Adrenal gland (tissue), 12 donors: ENCODE measurements around the gene ATAD3B. TPM values are rescaled to one million over a fixed set of nuclear protein-coding genes. Genes with fewer than 3 reads are reported as not detected.
A peak's percentile ranks its signal among the peaks of the same experiment; 100 is the strongest.

Source experiments
- DNase-seq, 7 donors: peaks; one replicate each; pipeline ENCODE4 v3.0.0-alpha.2; 2019 to 2020
- H3K27ac ChIP-seq, 5 donors: fragments of 200-600 bp; sonication (generic) in 4 of 5; 1 replicate in 3 of 5; 2 replicates in 2 of 5; pipeline versions ENCODE4 v1.5.1 to v1.8.0; 2016 to 2020; ENCODE audit warnings: mild to moderate bottlenecking in 1 of 5
- H3K27me3 ChIP-seq: fragments of 200-600 bp; 2 replicates; pipeline ENCODE4 v1.8.0; 2021
- H3K36me3 ChIP-seq, 2 donors: fragments of 200-600 bp; replicated peaks in 1 of 2; 1 replicate in 1 of 2; 2 replicates in 1 of 2; pipeline versions ENCODE4 v1.5.1 to v1.8.0; 2018 to 2022
- H3K4me1 ChIP-seq, 2 donors: fragments of 200-600 bp; replicated peaks in 1 of 2; 1 replicate in 1 of 2; 2 replicates in 1 of 2; pipeline versions ENCODE4 v1.5.1 to v1.8.0; 2018 to 2021
- H3K4me3 ChIP-seq, 4 donors: fragments of 200-600 bp; sonication (generic) in 3 of 4; one replicate each; pipeline ENCODE4 v1.5.1; 2016 to 2018
- H3K9me3 ChIP-seq, 3 donors: fragments of 200-600 bp; sonication (generic) in 1 of 3; replicated peaks in 1 of 3; 1 replicate in 2 of 3; 2 replicates in 1 of 3; pipeline versions ENCODE4 v1.5.1 to v1.8.0; 2016 to 2021
- CTCF ChIP-seq, 6 experiments: fragments of 450-650 bp in 4 of 6; fragments of 200-600 bp in 2 of 6; sonication (generic) in 1 of 6; IDR thresholded peaks; 1 replicate in 5 of 6; 2 replicates in 1 of 6; pipeline versions ENCODE4 v1.5.1 to v1.8.0; 2016 to 2021; ENCODE audit warnings: antibody characterized with exemption in 6 of 6, mild to moderate bottlenecking in 2 of 6, moderate library complexity in 1 of 6
- POLR2A ChIP-seq, 2 donors: fragments of 450-650 bp; IDR thresholded peaks; one replicate each; pipeline ENCODE4 v1.6.1; 2017; ENCODE audit warnings: antibody characterized with exemption in 2 of 2, mild to moderate bottlenecking in 2 of 2, moderate library complexity in 1 of 2
- WGBS, 4 donors: extraction: QIAGEN DNeasy Blood & Tissue Kit in 2 of 4; methylation state at CpG; one replicate each; pipeline versions ENCODE4 v1.1.5 to v1.1.7; 2013 to 2017; 5-methylcytosine and 5-hydroxymethylcytosine counted together
- intact Hi-C, 2 donors: fragments of 100-400 bp; cut with DNase I; formaldehyde crosslinking; loops; one replicate each; pipeline versions ENCODE4 v1.14.1 to v1.15.0; 2022 to 2023
- polyA plus RNA-seq, 3 donors: library from polyadenylated mRNA; stranded (reverse); fragments of 200-250 nt in 2 of 3; fragments of 350-450 nt in 1 of 3; fragmentation: Illumina TruSeq in 1 of 3; extraction: RNeasy Lipid Tissue Mini Kit (QIAGEN cat#74804) in 1 of 3; gene quantifications; one replicate each; pipeline ENCODE4 v1.2.3, GENCODE V29; 2013 to 2014
- total RNA-seq, 9 donors: library from RNA; depleted of rRNA in 4 of 9; stranded (reverse); fragments of >200 nt in 4 of 9; fragments of 120-200 nt in 1 of 9; fragmentation: NEBNext Ultra II Directional in 1 of 9; extraction: Animal tissue kit (Norgen Biotek cat#: 25700) in 1 of 9; gene quantifications; one replicate each; pipeline versions ENCODE4 v1.1.0 to v1.2.4, GENCODE V29; 2013 to 2023
- donor health status: healthy with polysubstance abuse.
- donor health status: Bipolar disorder and iron deficiency.
- donor health status: DM: yes; HTN: yes; CAD: no.
- donor health status: DM: no; HTN: no; CAD: no.
- donor health status: DM: no; HTN: no; CAD: no.
- donor health status: DM: yes; HTN: yes; CAD: no.

The ATAD3B gene
- total and polyA plus RNA-seq, 12 donors = 5.3 to 109 (median 13.3) TPM

GRCh38 chr1:1542766-1543705, 71.5 kb downstream of the ATAD3B start:
- WGBS, 4 donors = 52 to 66% (median 57%) methylated on average over 23 to 45 of the region's 45 CpGs
- TF ChIP-seq POLR2A (IDR thresholded peaks at IDR 0.05) = no peak
- TF ChIP-seq CTCF (IDR thresholded peaks at IDR 0.05) = peak in 1 of 6 experiments; percentile 10
- intact Hi-C loops = no loop called here
- Histone ChIP-seq H3K4me3 (no peak overlapping the region), H3K9me3 (no peaks in the 10 kb centered on the region), H3K27ac (peak overlapping the region; percentile 13 to 95 (median 69)), H3K27me3 (no peaks in the 10 kb centered on the region), H3K36me3 (peaks cover 0 to 3% of the 10 kb centered on the region in 2 donors), H3K4me1 (peaks cover 19 to 23% of the 10 kb centered on the region in 2 donors)
- DNase-seq = peak; percentile 64 to 79 (median 73)

GRCh38 chr1:1543706-1544099, 72.1 kb downstream of the ATAD3B start:
- Histone ChIP-seq H3K4me1 (peaks cover 19 to 23% of the 10 kb centered on the region in 2 donors), H3K27ac (peak overlapping the region in 4 of 5 donors; percentile 13 to 95 (median 74)), H3K9me3 (no peaks in the 10 kb centered on the region), H3K36me3 (peaks cover 0 to 3% of the 10 kb centered on the region in 2 donors), H3K27me3 (no peaks in the 10 kb centered on the region), H3K4me3 (no peak overlapping the region)
- peak; percentile 93 to 99 (median 98) for DNase-seq
- 38 to 65% (median 42%) methylated on average over 11 to 19 of the region's 19 CpGs for WGBS, 4 donors
- TF ChIP-seq CTCF (IDR thresholded peaks at IDR 0.05) (no peak), POLR2A (IDR thresholded peaks at IDR 0.05) (peak in 1 of 2 donors; percentile 80)
- intact Hi-C loops = no loop called here

- H3K4me3 ChIP-seq = no peak overlapping the region
- peaks cover 0 to 3% of the 10 kb centered on the region in 2 donors for H3K36me3 ChIP-seq
- peaks cover 14 to 16% of the 10 kb centered on the region in 2 donors for H3K4me1 ChIP-seq
- H3K27me3 ChIP-seq = no peaks in the 10 kb centered on the region
- DNase-seq = no peak
- no peaks in the 10 kb centered on the region for H3K9me3 ChIP-seq
- H3K27ac ChIP-seq = peak overlapping the region in 1 of 5 donors; percentile 95
- intact Hi-C loops = no loop called here
- 87 to 96% (median 94%) methylated on average over 5 to 10 of the region's 10 CpGs for WGBS, 4 donors
- TF ChIP-seq CTCF (IDR thresholded peaks at IDR 0.05) = no peak
- TF ChIP-seq POLR2A (IDR thresholded peaks at IDR 0.05) = no peak
These were observed 73.0 kb downstream of the ATAD3B start for GRCh38 chr1:1544544-1544943.

Other genes with a start within 250 kb of the ATAD3B start
- gene SDF4, start 239.8 kb upstream of the ATAD3B start, total RNA-seq = 100 to 1,000 TPM in 8 of 9 donors, 10 to 100 TPM in 1; 49.4 to 221 (median 165) TPM
- 100 to 1,000 TPM; 129 to 131 (median 130) TPM for gene SDF4, start 239.8 kb upstream of the ATAD3B start, polyA plus RNA-seq
- gene B3GALT6, start 239.5 kb upstream of the ATAD3B start, total RNA-seq = 10 to 100 TPM; 11.7 to 39.4 (median 19.7) TPM
- gene B3GALT6, start 239.5 kb upstream of the ATAD3B start, polyA plus RNA-seq = 10 to 100 TPM in 2 of 3 donors, 1 to 10 TPM in 1; 7.2 to 14.1 (median 10.3) TPM
- gene C1QTNF12, start 225.0 kb upstream of the ATAD3B start, total RNA-seq = 1 to 10 TPM in 4 of 9 donors, under 1 TPM in 3, not detected in 2; 0.28 to 2.6 (median 1.1) TPM
- 1 to 10 TPM in 2 of 3 donors, not detected in 1; 3.0 to 4.3 TPM for gene C1QTNF12, start 225.0 kb upstream of the ATAD3B start, polyA plus RNA-seq
- 10 to 100 TPM; 30.1 to 56.1 (median 44.2) TPM for gene UBE2J2, start 197.9 kb upstream of the ATAD3B start, total RNA-seq
- 10 to 100 TPM; 49.8 to 74.4 (median 55.2) TPM for gene UBE2J2, start 197.9 kb upstream of the ATAD3B start, polyA plus RNA-seq
- 10 to 100 TPM in 1 of 9 donors, 1 to 10 TPM in 8; 1.1 to 22.4 (median 3.7) TPM for gene SCNN1D, start 191.3 kb upstream of the ATAD3B start, total RNA-seq
- 10 to 100 TPM in 2 of 3 donors, under 1 TPM in 1; 0.18 to 53.6 (median 31.8) TPM for gene SCNN1D, start 191.3 kb upstream of the ATAD3B start, polyA plus RNA-seq
- 10 to 100 TPM; 18.1 to 81.5 (median 39.1) TPM for gene ACAP3, start 163.8 kb upstream of the ATAD3B start, total RNA-seq
- gene ACAP3, start 163.8 kb upstream of the ATAD3B start, polyA plus RNA-seq = 100 to 1,000 TPM in 2 of 3 donors, 1 to 10 TPM in 1; 5.0 to 385 (median 138) TPM
- 10 to 100 TPM; 13.8 to 43.8 (median 24.1) TPM for gene PUSL1, start 163.2 kb upstream of the ATAD3B start, total RNA-seq
- 10 to 100 TPM in 2 of 3 donors, 1 to 10 TPM in 1; 2.5 to 43.4 (median 32.2) TPM for gene PUSL1, start 163.2 kb upstream of the ATAD3B start, polyA plus RNA-seq
- gene INTS11, start 147.1 kb upstream of the ATAD3B start, total RNA-seq = 100 to 1,000 TPM in 2 of 9 donors, 10 to 100 TPM in 7; 53.0 to 129 (median 68.3) TPM
- gene INTS11, start 147.1 kb upstream of the ATAD3B start, polyA plus RNA-seq = 100 to 1,000 TPM in 2 of 3 donors, 10 to 100 TPM in 1; 87.7 to 601 (median 316) TPM
- 10 to 100 TPM; 10.5 to 53.0 (median 30.4) TPM for gene CPTP, start 147.0 kb upstream of the ATAD3B start, total RNA-seq
- gene CPTP, start 147.0 kb upstream of the ATAD3B start, polyA plus RNA-seq = 10 to 100 TPM in 2 of 3 donors, 1 to 10 TPM in 1; 2.9 to 45.8 (median 27.5) TPM
- gene TAS1R3, start 140.5 kb upstream of the ATAD3B start, total RNA-seq = under 1 TPM; 0.06 to 0.86 (median 0.52) TPM
- under 1 TPM; 0.05 to 0.72 (median 0.61) TPM for gene TAS1R3, start 140.5 kb upstream of the ATAD3B start, polyA plus RNA-seq
- 100 to 1,000 TPM in 3 of 9 donors, 10 to 100 TPM in 6; 55.8 to 137 (median 88.6) TPM for gene DVL1, start 122.3 kb upstream of the ATAD3B start, total RNA-seq
- 100 to 1,000 TPM in 2 of 3 donors, 1 to 10 TPM in 1; 4.0 to 279 (median 144) TPM for gene DVL1, start 122.3 kb upstream of the ATAD3B start, polyA plus RNA-seq
- 100 to 1,000 TPM in 1 of 9 donors, 10 to 100 TPM in 8; 17.5 to 104 (median 42.8) TPM for gene MXRA8, start 113.2 kb upstream of the ATAD3B start, total RNA-seq
- gene MXRA8, start 113.2 kb upstream of the ATAD3B start, polyA plus RNA-seq = 10 to 100 TPM in 2 of 3 donors, 1 to 10 TPM in 1; 8.4 to 90.3 (median 70.8) TPM
- 100 to 1,000 TPM in 8 of 9 donors, 10 to 100 TPM in 1; 89.6 to 260 (median 155) TPM for gene AURKAIP1, start 96.6 kb upstream of the ATAD3B start, total RNA-seq
- 100 to 1,000 TPM in 2 of 3 donors, 10 to 100 TPM in 1; 44.2 to 317 (median 226) TPM for gene AURKAIP1, start 96.6 kb upstream of the ATAD3B start, polyA plus RNA-seq
- 100 to 1,000 TPM in 7 of 9 donors, 10 to 100 TPM in 2; 53.4 to 264 (median 165) TPM for gene CCNL2, start 72.4 kb upstream of the ATAD3B start, total RNA-seq
- 100 to 1,000 TPM in 2 of 3 donors, 10 to 100 TPM in 1; 65.2 to 893 (median 593) TPM for gene CCNL2, start 72.4 kb upstream of the ATAD3B start, polyA plus RNA-seq
- 100 to 1,000 TPM in 8 of 9 donors, 10 to 100 TPM in 1; 98.9 to 276 (median 160) TPM for gene MRPL20, start 64.5 kb upstream of the ATAD3B start, total RNA-seq
- 100 to 1,000 TPM; 116 to 175 (median 134) TPM for gene MRPL20, start 64.5 kb upstream of the ATAD3B start, polyA plus RNA-seq
- 1 to 10 TPM in 5 of 9 donors, under 1 TPM in 4; 0.22 to 2.6 (median 1.4) TPM for gene ANKRD65, start 50.5 kb upstream of the ATAD3B start, total RNA-seq
- 1 to 10 TPM in 2 of 3 donors, under 1 TPM in 1; 0.53 to 3.4 (median 2.2) TPM for gene ANKRD65, start 50.5 kb upstream of the ATAD3B start, polyA plus RNA-seq
- gene VWA1, start 36.1 kb upstream of the ATAD3B start, total RNA-seq = 10 to 100 TPM in 8 of 9 donors, 1 to 10 TPM in 1; 4.7 to 49.0 (median 30.0) TPM
- gene VWA1, start 36.1 kb upstream of the ATAD3B start, polyA plus RNA-seq = 10 to 100 TPM in 2 of 3 donors, under 1 TPM in 1; 0.99 to 39.3 (median 25.9) TPM
- gene ATAD3C, start 22.1 kb upstream of the ATAD3B start, total RNA-seq = 1 to 10 TPM in 2 of 9 donors, under 1 TPM in 4, not detected in 3; under 0.01 to 1.4 (median 0.52) TPM
- 1 to 10 TPM in 1 of 3 donors, under 1 TPM in 2; 0.09 to 1.2 (median 0.72) TPM for gene ATAD3C, start 22.1 kb upstream of the ATAD3B start, polyA plus RNA-seq
- 10 to 100 TPM; 16.9 to 46.3 (median 29.0) TPM for gene ATAD3A, start 40.4 kb downstream of the ATAD3B start, total RNA-seq
- 10 to 100 TPM in 2 of 3 donors, 1 to 10 TPM in 1; 7.8 to 40.7 (median 25.1) TPM for gene ATAD3A, start 40.4 kb downstream of the ATAD3B start, polyA plus RNA-seq
- gene TMEM240, start 68.9 kb downstream of the ATAD3B start, total RNA-seq = 1 to 10 TPM in 8 of 9 donors, under 1 TPM in 1; 0.95 to 7.0 (median 3.9) TPM
- 10 to 100 TPM in 1 of 3 donors, 1 to 10 TPM in 1, not detected in 1; 5.5 to 12.4 TPM for gene TMEM240, start 68.9 kb downstream of the ATAD3B start, polyA plus RNA-seq
- 100 to 1,000 TPM in 5 of 9 donors, 10 to 100 TPM in 4; 50.1 to 219 (median 107) TPM for gene SSU72, start 103.1 kb downstream of the ATAD3B start, total RNA-seq
- 100 to 1,000 TPM in 2 of 3 donors, 10 to 100 TPM in 1; 84.2 to 132 (median 108) TPM for gene SSU72, start 103.1 kb downstream of the ATAD3B start, polyA plus RNA-seq
- gene FNDC10, start 128.4 kb downstream of the ATAD3B start, total RNA-seq = 10 to 100 TPM in 8 of 9 donors, 1 to 10 TPM in 1; 9.4 to 73.6 (median 33.7) TPM
- 10 to 100 TPM in 2 of 3 donors, 1 to 10 TPM in 1; 2.0 to 40.1 (median 39.7) TPM for gene FNDC10, start 128.4 kb downstream of the ATAD3B start, polyA plus RNA-seq
- 100 to 1,000 TPM in 2 of 9 donors, 10 to 100 TPM in 7; 25.5 to 158 (median 85.3) TPM for gene MIB2, start 143.7 kb downstream of the ATAD3B start, total RNA-seq
- 100 to 1,000 TPM in 2 of 3 donors, 1 to 10 TPM in 1; 1.3 to 608 (median 224) TPM for gene MIB2, start 143.7 kb downstream of the ATAD3B start, polyA plus RNA-seq
- 10 to 100 TPM in 3 of 9 donors, 1 to 10 TPM in 6; 1.6 to 21.5 (median 7.8) TPM for gene MMP23B, start 160.4 kb downstream of the ATAD3B start, total RNA-seq
- gene MMP23B, start 160.4 kb downstream of the ATAD3B start, polyA plus RNA-seq = 10 to 100 TPM in 1 of 3 donors, 1 to 10 TPM in 1, not detected in 1; 9.8 to 28.0 TPM
- 10 to 100 TPM in 8 of 9 donors, 1 to 10 TPM in 1; 8.8 to 23.6 (median 16.7) TPM for gene CDK11B, start 187.2 kb downstream of the ATAD3B start, total RNA-seq
- 10 to 100 TPM; 26.5 to 65.4 (median 43.6) TPM for gene CDK11B, start 187.2 kb downstream of the ATAD3B start, polyA plus RNA-seq
- 10 to 100 TPM; 20.6 to 89.5 (median 50.6) TPM for gene SLC35E2B, start 221.0 kb downstream of the ATAD3B start, total RNA-seq
- 10 to 100 TPM; 11.2 to 50.8 (median 37.4) TPM for gene SLC35E2B, start 221.0 kb downstream of the ATAD3B start, polyA plus RNA-seq